SK-N-SH treated with all-trans-retinoic acid at 6 μM for 48 hours (cell line): Measurements from ENCODE around the gene THSD4.

Experiments
- ATAC-seq: fragments of 200-7000 bp; cut with Tn5 transposase; 3 replicates; pipeline ENCODE4 v1.9.1; 2020; ENCODE audit warnings: mild to moderate bottlenecking, moderate library complexity
- BACH2 ChIP-seq: fragments of 250-450 bp; sonication (Bioruptor Pico); IDR thresholded peaks from 2 replicates; pipeline ENCODE4 v1.9.0; 2021; ENCODE audit warnings: mild to moderate bottlenecking, borderline replicate concordance
- CSDC2 ChIP-seq: fragments of 250-450 bp; sonication (Bioruptor Pico); IDR thresholded peaks from 2 replicates; pipeline ENCODE4 v1.5.0; 2020; ENCODE audit warnings: mild to moderate bottlenecking, moderate library complexity
- CSRNP3 ChIP-seq: fragments of 250-450 bp; sonication (Bioruptor Pico); IDR thresholded peaks from 2 replicates; pipeline ENCODE4 v1.5.1; 2021; ENCODE audit warnings: mild to moderate bottlenecking, moderate library complexity
- GLIS3 ChIP-seq: fragments of 250-450 bp; sonication (Bioruptor Pico); IDR thresholded peaks from 2 replicates; pipeline ENCODE4 v1.5.0; 2020; ENCODE audit warnings: mild to moderate bottlenecking, moderate library complexity
- ISL1 ChIP-seq: fragments of 250-450 bp; sonication (Bioruptor Pico); IDR thresholded peaks from 2 replicates; pipeline ENCODE4 v2.1.2; 2022; ENCODE audit warnings: mild to moderate bottlenecking, moderate library complexity
- PATZ1 ChIP-seq: fragments of 250-450 bp; sonication (Bioruptor Pico); IDR thresholded peaks from 2 replicates; pipeline ENCODE4 v1.8.0; 2020; ENCODE audit warnings: mild to moderate bottlenecking, moderate library complexity, borderline replicate concordance
- PPARA ChIP-seq: fragments of 250-450 bp; sonication (Bioruptor Pico); IDR thresholded peaks from 2 replicates; pipeline ENCODE4 v1.5.0; 2020; ENCODE audit warnings: mild to moderate bottlenecking, borderline replicate concordance
- TCF4 ChIP-seq: fragments of 250-450 bp; sonication (Bioruptor Pico); IDR thresholded peaks from 2 replicates; pipeline ENCODE4 v1.8.0; 2021; ENCODE audit warnings: mild to moderate bottlenecking, moderate library complexity, borderline replicate concordance
- TOX ChIP-seq: fragments of 250-450 bp; sonication (Bioruptor Pico); IDR thresholded peaks from 2 replicates; pipeline ENCODE4 v1.8.0; 2021; ENCODE audit warnings: mild to moderate bottlenecking, moderate library complexity, borderline replicate concordance
- ZFP30 ChIP-seq: fragments of 450-650 bp; formaldehyde crosslinking; IDR thresholded peaks from 2 replicates; pipeline ENCODE4 v1.5.0; 2022; ENCODE audit warnings: mild to moderate bottlenecking, moderate library complexity
- ZNF565 ChIP-seq: fragments of 450-650 bp; formaldehyde crosslinking; conservative IDR thresholded peaks from 2 replicates; pipeline ENCODE4 v1.5.0; 2020; ENCODE audit warnings: low read depth, mild to moderate bottlenecking, moderate library complexity
- TF ChIP-seq, protein P1 (sequence below): fragments of 250-450 bp; sonication (Bioruptor Pico); IDR thresholded peaks from 2 replicates; pipeline ENCODE4 v1.8.0; 2021; ENCODE audit warnings: low read depth, mild to moderate bottlenecking, moderate library complexity, borderline replicate concordance
- TF ChIP-seq, protein P2 (sequence below): fragments of 250-450 bp; sonication (Bioruptor Pico); IDR thresholded peaks from 2 replicates; pipeline ENCODE4 v1.5.0; 2020; ENCODE audit warnings: mild to moderate bottlenecking, moderate library complexity
- TF ChIP-seq, protein P3 (sequence below): fragments of 250-450 bp; sonication (Bioruptor Pico); IDR thresholded peaks from 2 replicates; pipeline ENCODE4 v1.5.1; 2020; ENCODE audit warnings: low read depth, mild to moderate bottlenecking, moderate library complexity

Gene THSD4

DNA sequence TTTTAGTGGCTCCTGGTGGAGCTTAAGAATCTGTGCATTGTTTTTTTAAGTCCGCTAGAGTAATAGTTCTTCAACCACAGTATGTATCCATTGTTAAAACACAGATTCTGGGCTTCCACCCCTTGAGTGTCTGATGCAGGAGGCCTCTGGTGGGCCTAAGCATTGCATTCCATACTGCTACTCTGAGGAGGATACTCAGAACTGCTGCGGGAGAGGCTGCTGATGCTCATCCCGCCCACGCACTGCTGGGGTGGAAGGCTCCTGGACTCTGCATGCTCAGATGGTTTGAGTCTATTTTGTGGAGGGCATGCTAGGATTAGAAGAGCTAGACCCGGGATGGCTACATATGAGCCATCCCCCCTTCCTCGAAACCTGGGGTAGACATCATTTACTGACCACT lies 74.4 kb downstream of the THSD4 start:
- ATAC-seq, result no peak
- no peak for TF ChIP-seq PATZ1 (CRISPR knock-in tag)
- TF ChIP-seq BACH2 (CRISPR knock-in tag), result no peak
- no peak for TF ChIP-seq ZFP30
- TF ChIP-seq PPARA (CRISPR knock-in tag), result no peak
- TF ChIP-seq, protein P1, sequence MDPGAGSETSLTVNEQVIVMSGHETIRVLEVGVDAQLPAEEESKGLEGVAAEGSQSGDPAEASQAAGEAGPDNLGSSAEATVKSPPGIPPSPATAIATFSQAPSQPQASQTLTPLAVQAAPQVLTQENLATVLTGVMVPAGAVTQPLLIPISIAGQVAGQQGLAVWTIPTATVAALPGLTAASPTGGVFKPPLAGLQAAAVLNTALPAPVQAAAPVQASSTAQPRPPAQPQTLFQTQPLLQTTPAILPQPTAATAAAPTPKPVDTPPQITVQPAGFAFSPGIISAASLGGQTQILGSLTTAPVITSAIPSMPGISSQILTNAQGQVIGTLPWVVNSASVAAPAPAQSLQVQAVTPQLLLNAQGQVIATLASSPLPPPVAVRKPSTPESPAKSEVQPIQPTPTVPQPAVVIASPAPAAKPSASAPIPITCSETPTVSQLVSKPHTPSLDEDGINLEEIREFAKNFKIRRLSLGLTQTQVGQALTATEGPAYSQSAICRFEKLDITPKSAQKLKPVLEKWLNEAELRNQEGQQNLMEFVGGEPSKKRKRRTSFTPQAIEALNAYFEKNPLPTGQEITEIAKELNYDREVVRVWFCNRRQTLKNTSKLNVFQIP (CRISPR knock-in tag), result no peak
- TF ChIP-seq, protein P2, sequence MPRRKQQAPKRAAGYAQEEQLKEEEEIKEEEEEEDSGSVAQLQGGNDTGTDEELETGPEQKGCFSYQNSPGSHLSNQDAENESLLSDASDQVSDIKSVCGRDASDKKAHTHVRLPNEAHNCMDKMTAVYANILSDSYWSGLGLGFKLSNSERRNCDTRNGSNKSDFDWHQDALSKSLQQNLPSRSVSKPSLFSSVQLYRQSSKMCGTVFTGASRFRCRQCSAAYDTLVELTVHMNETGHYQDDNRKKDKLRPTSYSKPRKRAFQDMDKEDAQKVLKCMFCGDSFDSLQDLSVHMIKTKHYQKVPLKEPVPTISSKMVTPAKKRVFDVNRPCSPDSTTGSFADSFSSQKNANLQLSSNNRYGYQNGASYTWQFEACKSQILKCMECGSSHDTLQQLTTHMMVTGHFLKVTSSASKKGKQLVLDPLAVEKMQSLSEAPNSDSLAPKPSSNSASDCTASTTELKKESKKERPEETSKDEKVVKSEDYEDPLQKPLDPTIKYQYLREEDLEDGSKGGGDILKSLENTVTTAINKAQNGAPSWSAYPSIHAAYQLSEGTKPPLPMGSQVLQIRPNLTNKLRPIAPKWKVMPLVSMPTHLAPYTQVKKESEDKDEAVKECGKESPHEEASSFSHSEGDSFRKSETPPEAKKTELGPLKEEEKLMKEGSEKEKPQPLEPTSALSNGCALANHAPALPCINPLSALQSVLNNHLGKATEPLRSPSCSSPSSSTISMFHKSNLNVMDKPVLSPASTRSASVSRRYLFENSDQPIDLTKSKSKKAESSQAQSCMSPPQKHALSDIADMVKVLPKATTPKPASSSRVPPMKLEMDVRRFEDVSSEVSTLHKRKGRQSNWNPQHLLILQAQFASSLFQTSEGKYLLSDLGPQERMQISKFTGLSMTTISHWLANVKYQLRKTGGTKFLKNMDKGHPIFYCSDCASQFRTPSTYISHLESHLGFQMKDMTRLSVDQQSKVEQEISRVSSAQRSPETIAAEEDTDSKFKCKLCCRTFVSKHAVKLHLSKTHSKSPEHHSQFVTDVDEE, result no peak
- no peak for TF ChIP-seq ZNF565 (CRISPR knock-in tag)
- TF ChIP-seq ISL1, result no peak
- TF ChIP-seq TOX, result no peak
- no peak for TF ChIP-seq GLIS3 (CRISPR knock-in tag)
- TF ChIP-seq, protein P3, sequence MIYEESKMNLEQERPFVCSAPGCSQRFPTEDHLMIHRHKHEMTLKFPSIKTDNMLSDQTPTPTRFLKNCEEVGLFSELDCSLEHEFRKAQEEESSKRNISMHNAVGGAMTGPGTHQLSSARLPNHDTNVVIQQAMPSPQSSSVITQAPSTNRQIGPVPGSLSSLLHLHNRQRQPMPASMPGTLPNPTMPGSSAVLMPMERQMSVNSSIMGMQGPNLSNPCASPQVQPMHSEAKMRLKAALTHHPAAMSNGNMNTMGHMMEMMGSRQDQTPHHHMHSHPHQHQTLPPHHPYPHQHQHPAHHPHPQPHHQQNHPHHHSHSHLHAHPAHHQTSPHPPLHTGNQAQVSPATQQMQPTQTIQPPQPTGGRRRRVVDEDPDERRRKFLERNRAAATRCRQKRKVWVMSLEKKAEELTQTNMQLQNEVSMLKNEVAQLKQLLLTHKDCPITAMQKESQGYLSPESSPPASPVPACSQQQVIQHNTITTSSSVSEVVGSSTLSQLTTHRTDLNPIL (CRISPR knock-in tag), result no peak
- no peak for TF ChIP-seq CSDC2 (CRISPR knock-in tag)
- TF ChIP-seq, all 23 proteins: peak for 0

DNA sequence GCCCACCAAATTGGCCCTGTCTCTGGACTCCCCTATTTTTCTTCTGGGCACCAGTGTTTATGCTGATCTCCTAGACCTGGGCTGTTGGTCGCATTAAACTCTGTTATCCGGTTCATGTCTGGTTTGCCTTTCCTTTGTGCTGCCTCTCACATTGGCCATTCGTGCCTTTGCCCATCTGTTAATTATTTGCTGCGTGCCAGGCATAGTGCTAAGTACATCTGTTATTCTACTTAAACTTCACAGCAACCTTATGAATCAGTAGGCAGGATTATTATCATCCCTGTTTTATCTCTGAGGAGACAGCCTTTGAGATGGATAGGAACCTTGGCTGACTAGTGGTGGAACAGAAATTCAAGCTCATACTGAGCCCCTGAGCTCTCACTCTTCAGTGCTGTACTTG lies 76.0 kb downstream of the THSD4 start:
- ATAC-seq, result no peak
- TF ChIP-seq ISL1 (no peak), TCF4 (CRISPR knock-in tag) (no peak), PPARA (CRISPR knock-in tag) (no peak), ZNF565 (CRISPR knock-in tag) (no peak), BACH2 (CRISPR knock-in tag) (no peak), PATZ1 (CRISPR knock-in tag) (no peak), CSRNP3 (CRISPR knock-in tag) (no peak), ZFP30 (no peak)
- TF ChIP-seq, protein P3 (CRISPR knock-in tag), result no peak
- TF ChIP-seq, protein P2, result no peak
- TF ChIP-seq, all 23 proteins: peak for 0
